ENCODE measurements around the gene SIDT2. TPM values are rescaled to one million over a fixed set of nuclear protein-coding genes. Genes with fewer than 3 reads are reported as not detected.

The SIDT2 gene
- total and polyA plus RNA-seq, 2 donors (not counting 3 experiments of a cell fraction or from before 2014, with no cell fraction given): 28.7 to 34.5 TPM

GRCh38 chr11:117189941-117190544 is 11.5 kb downstream of the SIDT2 start:
- intact Hi-C loops (cut with micrococcal nuclease): no loop called here
- Histone ChIP-seq H3K27me3 (ENCODE audit: control insufficient read depth in 2 of 2, insufficient read depth in 2 of 2, low read length in 2 of 2) (no peaks in the 10 kb centered on the region), H3K9ac (replicated peaks; ENCODE audit: extremely low read depth, insufficient read depth, low read length) (no peak overlapping the region)

More at GRCh38 chr11:117189941-117190544, 11.5 kb downstream of the SIDT2 start:
- BruUV-seq (replicated peaks): no TSS peak
- no peaks in the 10 kb centered on the region for H3K9me1 ChIP-seq (replicated peaks; ENCODE audit: control insufficient read depth, extremely low read depth, insufficient read depth, low read length)
- H3K36me3 ChIP-seq (ENCODE audit: control insufficient read depth in 2 of 2, extremely low read depth in 1 of 2, insufficient read depth in 2 of 2, low read length in 2 of 2): peaks cover 0 to 33% of the 10 kb centered on the region in 2 experiments
- FAIRE-seq (no peak), DNase-seq (ENCODE audit: low read depth, low spot score) (no peak)
- no peak overlapping the region for H3K4me3 ChIP-seq (replicated peaks in 1 of 3; ENCODE audit: insufficient read depth in 1 of 3, low read depth in 1 of 3, low read length in 3 of 3)
- H4K20me1 ChIP-seq (replicated peaks; ENCODE audit: control insufficient read depth, extremely low read depth, insufficient read depth, low read length): no peaks in the 10 kb centered on the region
- no peaks in the 10 kb centered on the region for H3K9me3 ChIP-seq (replicated peaks; ENCODE audit: control insufficient read depth, insufficient read depth, low read length)
- no peaks in the 10 kb centered on the region for H3K4me1 ChIP-seq (ENCODE audit: control insufficient read depth, extremely low read depth, insufficient read depth, low read length)
- H3K4me2 ChIP-seq (ENCODE audit: insufficient read depth, low read length): no peak overlapping the region
- POLR2A ChIA-PET: no interaction called here
- dilution Hi-C loops (cut with MboI; ENCODE audit: extremely low pct_ligation_motif_present, low sequenced_read_pairs): no loop called here
- CTCF ChIA-PET: no interaction called here
- TF ChIP-seq FOS (IDR thresholded peaks at IDR 0.05; ENCODE audit: borderline replicate concordance, insufficient read depth, low read length): no peak
- TF ChIP-seq EZH2 (IDR thresholded peaks at IDR 0.05; ENCODE audit: borderline replicate concordance, low read depth, low read length, severe bottlenecking): no peak
- TF ChIP-seq MAX (IDR thresholded peaks at IDR 0.05; ENCODE audit: insufficient read depth, insufficient read length): no peak
- TF ChIP-seq, protein P1, sequence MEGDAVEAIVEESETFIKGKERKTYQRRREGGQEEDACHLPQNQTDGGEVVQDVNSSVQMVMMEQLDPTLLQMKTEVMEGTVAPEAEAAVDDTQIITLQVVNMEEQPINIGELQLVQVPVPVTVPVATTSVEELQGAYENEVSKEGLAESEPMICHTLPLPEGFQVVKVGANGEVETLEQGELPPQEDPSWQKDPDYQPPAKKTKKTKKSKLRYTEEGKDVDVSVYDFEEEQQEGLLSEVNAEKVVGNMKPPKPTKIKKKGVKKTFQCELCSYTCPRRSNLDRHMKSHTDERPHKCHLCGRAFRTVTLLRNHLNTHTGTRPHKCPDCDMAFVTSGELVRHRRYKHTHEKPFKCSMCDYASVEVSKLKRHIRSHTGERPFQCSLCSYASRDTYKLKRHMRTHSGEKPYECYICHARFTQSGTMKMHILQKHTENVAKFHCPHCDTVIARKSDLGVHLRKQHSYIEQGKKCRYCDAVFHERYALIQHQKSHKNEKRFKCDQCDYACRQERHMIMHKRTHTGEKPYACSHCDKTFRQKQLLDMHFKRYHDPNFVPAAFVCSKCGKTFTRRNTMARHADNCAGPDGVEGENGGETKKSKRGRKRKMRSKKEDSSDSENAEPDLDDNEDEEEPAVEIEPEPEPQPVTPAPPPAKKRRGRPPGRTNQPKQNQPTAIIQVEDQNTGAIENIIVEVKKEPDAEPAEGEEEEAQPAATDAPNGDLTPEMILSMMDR (IDR thresholded peaks at IDR 0.05; ENCODE audit: extremely low read depth in 1 of 2, insufficient read depth in 1 of 2, low read depth in 1 of 2, low read length in 2 of 2): no peak
- no peak for TF ChIP-seq MYC (IDR thresholded peaks at IDR 0.05; ENCODE audit: low read depth, low read length)
- TF ChIP-seq JUN (IDR thresholded peaks at IDR 0.05; ENCODE audit: borderline replicate concordance, insufficient read depth, insufficient read length, low read depth): no peak
- TF ChIP-seq GATA2 (IDR thresholded peaks at IDR 0.05; ENCODE audit: insufficient read depth, insufficient read length, low read depth, low read length): no peak
- no peak for TF ChIP-seq POLR2A (IDR thresholded peaks at IDR 0.05; ENCODE audit: low read depth, low read length)
- TF ChIP-seq POLR2AphosphoS5 (IDR thresholded peaks at IDR 0.05; ENCODE audit: insufficient read depth, low read depth, low read length): no peak
- no peak overlapping the region for H2AFZ ChIP-seq (ENCODE audit: low read depth, low read length)
- no peak overlapping the region for H3K27ac ChIP-seq (ENCODE audit: insufficient read depth, low read depth, low read length)
- no peaks in the 10 kb centered on the region for H3K79me2 ChIP-seq (ENCODE audit: control insufficient read depth, insufficient read depth, low read length)

All from endothelial cell of umbilical vein (primary cell).